Gastroesophageal sphincter (tissue), 4 donors: ENCODE results near the gene EPB41L4B. TPM values are rescaled to one million over a fixed set of nuclear protein-coding genes. Genes with fewer than 3 reads are reported as not detected.

ENCODE experiments used
- ATAC-seq: fragments of 150-250 bp; one replicate; pipeline ENCODE4 v1.9.1; 2016; ENCODE audit warnings: mild to moderate bottlenecking, moderate library complexity
- H3K27ac ChIP-seq, 4 donors: fragments of 200-600 bp; sonication (generic) in 3 of 4; 1 replicate in 3 of 4; 2 replicates in 1 of 4; pipeline ENCODE4 v1.5.1; 2016 to 2019
- H3K27me3 ChIP-seq: fragments of 200-600 bp; sonication (generic); one replicate; pipeline ENCODE4 v1.5.1; 2019
- H3K36me3 ChIP-seq, 2 donors: fragments of 200-600 bp; sonication (generic); one replicate each; pipeline ENCODE4 v1.5.1; 2019; ENCODE audit warnings: control low read depth in 1 of 2
- H3K4me1 ChIP-seq, 3 donors: fragments of 200-600 bp; sonication (generic); 1 replicate in 2 of 3; 2 replicates in 1 of 3; pipeline ENCODE4 v1.5.1; 2016 to 2019; ENCODE audit warnings: control low read depth in 2 of 3
- H3K4me3 ChIP-seq, 2 donors: fragments of 200-600 bp; sonication (generic); one replicate each; pipeline ENCODE4 v1.5.1; 2019; ENCODE audit warnings: mild to moderate bottlenecking in 1 of 2, moderate library complexity in 1 of 2
- H3K9me3 ChIP-seq, 3 donors: fragments of 200-600 bp; sonication (generic); one replicate each; pipeline ENCODE4 v1.5.1; 2017 to 2019; ENCODE audit warnings: control low read depth in 2 of 3
- CTCF ChIP-seq, 4 experiments: fragments of 200-600 bp in 2 of 4; fragments of 450-650 bp in 2 of 4; sonication (generic) in 1 of 4; IDR thresholded peaks; one replicate each; pipeline ENCODE4 v1.5.1; 2017 to 2019; ENCODE audit warnings: antibody characterized with exemption in 4 of 4, mild to moderate bottlenecking in 2 of 4, moderate library complexity in 2 of 4
- EP300 ChIP-seq: sonication (generic); formaldehyde crosslinking; IDR thresholded peaks from one replicate; pipeline ENCODE4 v1.6.1; 2017; ENCODE audit warnings: antibody characterized with exemption, mild to moderate bottlenecking
- POLR2A ChIP-seq, 2 donors: fragments of 450-650 bp; IDR thresholded peaks; one replicate each; pipeline ENCODE4 v1.6.1; 2017; ENCODE audit warnings: antibody characterized with exemption in 2 of 2, mild to moderate bottlenecking in 2 of 2, moderate library complexity in 1 of 2
- POLR2AphosphoS5 ChIP-seq: sonication (generic); formaldehyde crosslinking; IDR thresholded peaks from one replicate; pipeline ENCODE4 v1.6.1; 2017; ENCODE audit warnings: antibody characterized with exemption
- WGBS, 2 donors: methylation state at CpG; one replicate each; pipeline ENCODE4 v1.1.5; 2018; ENCODE audit warnings: low coverage in 1 of 2; 5-methylcytosine and 5-hydroxymethylcytosine counted together
- total RNA-seq, 4 donors: library from RNA; depleted of rRNA; stranded (reverse); fragments of >200 nt; gene quantifications; one replicate each; pipeline ENCODE4 v1.1.0, GENCODE V29; 2016

Gene EPB41L4B
- total RNA-seq, 4 donors from 2014 or later: 1.2 to 1.7 (median 1.4) TPM; not detected in 1

DNA sequence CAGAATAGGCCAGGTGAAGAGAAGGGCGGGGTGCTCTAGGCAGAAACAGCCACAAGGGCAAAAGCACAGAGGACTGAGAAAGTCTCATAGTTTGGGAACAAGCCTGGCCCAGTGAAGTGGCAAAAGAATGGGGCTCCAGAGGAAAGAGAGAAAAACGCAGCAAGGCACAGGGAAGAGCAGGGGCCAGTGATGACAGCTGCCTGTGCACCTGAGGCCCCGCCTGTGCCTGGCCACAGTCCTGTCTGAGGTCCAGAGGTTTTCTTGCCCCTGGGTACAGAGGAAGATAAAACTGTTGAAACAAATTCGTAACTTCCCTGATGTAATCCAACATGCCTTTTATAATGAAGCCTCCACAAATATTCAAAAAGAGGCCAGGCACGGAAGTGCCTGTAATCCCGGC lies 175.8 kb downstream of the EPB41L4B start:
- 76 to 100% methylated on average over 3 to 6 of the region's 6 CpGs for WGBS, 2 donors
- Histone ChIP-seq H3K27ac (no peak overlapping the region), H3K36me3 (peaks cover 0 to 4% of the 10 kb centered on the region in 2 donors), H3K27me3 (no peaks in the 10 kb centered on the region), H3K9me3 (no peaks in the 10 kb centered on the region), H3K4me3 (no peak overlapping the region), H3K4me1 (no peaks in the 10 kb centered on the region)
- ATAC-seq: no peak
- TF ChIP-seq CTCF (IDR thresholded peaks at IDR 0.05): no peak
- TF ChIP-seq POLR2A (IDR thresholded peaks at IDR 0.05): no peak
- no peak for TF ChIP-seq EP300
- TF ChIP-seq POLR2AphosphoS5: no peak

GRCh38 chr9:109143881-109144562 lies 176.8 kb downstream of the EPB41L4B start:
- H3K4me1 ChIP-seq: no peaks in the 10 kb centered on the region
- no peaks in the 10 kb centered on the region for H3K9me3 ChIP-seq
- WGBS, 2 donors: 70 to 71% methylated on average over 2 to 5 of the region's 5 CpGs
- H3K27me3 ChIP-seq: no peaks in the 10 kb centered on the region
- H3K4me3 ChIP-seq: no peak overlapping the region
- no peak overlapping the region for H3K27ac ChIP-seq
- no peak for ATAC-seq
- TF ChIP-seq POLR2A (IDR thresholded peaks at IDR 0.05) (no peak), POLR2AphosphoS5 (no peak), CTCF (IDR thresholded peaks at IDR 0.05) (no peak), EP300 (no peak)
- H3K36me3 ChIP-seq: peaks cover 0 to 5% of the 10 kb centered on the region in 2 donors

- TF ChIP-seq POLR2A (IDR thresholded peaks at IDR 0.05): no peak
- H3K36me3 ChIP-seq: peaks cover 0 to 5% of the 10 kb centered on the region in 2 donors
Observed at GRCh38 chr9:109141375-109141774, 179.5 kb downstream of the EPB41L4B start.

GRCh38 chr9:109139851-109140250 lies 181.0 kb downstream of the EPB41L4B start:
- no peak overlapping the region for H3K4me3 ChIP-seq
- TF ChIP-seq CTCF (IDR thresholded peaks at IDR 0.05) (no peak), POLR2AphosphoS5 (no peak), EP300 (no peak), POLR2A (IDR thresholded peaks at IDR 0.05) (no peak)
- no peaks in the 10 kb centered on the region for H3K27me3 ChIP-seq
- WGBS, 2 donors: 100% methylated on average over 1 of the region's 1 CpG; no CpG with 5 or more reads in 1 of the 2 donors
- no peaks in the 10 kb centered on the region for H3K9me3 ChIP-seq
- peaks cover 0 to 5% of the 10 kb centered on the region in 2 donors for H3K36me3 ChIP-seq
- ATAC-seq: no peak
- no peak overlapping the region for H3K27ac ChIP-seq
- no peaks in the 10 kb centered on the region for H3K4me1 ChIP-seq

More at GRCh38 chr9:109141375-109141774, 179.5 kb downstream of the EPB41L4B start:
- WGBS, 2 donors: 82 to 86% methylated on average over 4 to 5 of the region's 5 CpGs
- no peaks in the 10 kb centered on the region for H3K4me1 ChIP-seq
- H3K27ac ChIP-seq: no peak overlapping the region
- no peak for ATAC-seq
- H3K9me3 ChIP-seq: no peaks in the 10 kb centered on the region
- H3K27me3 ChIP-seq: no peaks in the 10 kb centered on the region
- no peak overlapping the region for H3K4me3 ChIP-seq

- no peak for ATAC-seq
- 100% methylated on average over 1 of the region's 2 CpGs for WGBS, 2 donors
Observed at GRCh38 chr9:109138421-109138820, 182.4 kb downstream of the EPB41L4B start.

More at GRCh38 chr9:109138421-109138820, 182.4 kb downstream of the EPB41L4B start:
- Histone ChIP-seq H3K27ac (no peak overlapping the region), H3K27me3 (no peaks in the 10 kb centered on the region), H3K4me1 (no peaks in the 10 kb centered on the region), H3K36me3 (peaks cover 0 to 5% of the 10 kb centered on the region in 2 donors), H3K4me3 (no peak overlapping the region), H3K9me3 (no peaks in the 10 kb centered on the region)
- TF ChIP-seq POLR2AphosphoS5 (no peak), CTCF (IDR thresholded peaks at IDR 0.05) (no peak), POLR2A (IDR thresholded peaks at IDR 0.05) (no peak), EP300 (no peak)
